ENCODE measurements around the gene BOD1L2. TPM values are rescaled to one million over a fixed set of nuclear protein-coding genes. Genes with fewer than 3 reads are reported as not detected.

BOD1L2 gene
- total RNA-seq, 2 donors from 2014 or later, result 24.1 TPM; not detected in 1

DNA sequence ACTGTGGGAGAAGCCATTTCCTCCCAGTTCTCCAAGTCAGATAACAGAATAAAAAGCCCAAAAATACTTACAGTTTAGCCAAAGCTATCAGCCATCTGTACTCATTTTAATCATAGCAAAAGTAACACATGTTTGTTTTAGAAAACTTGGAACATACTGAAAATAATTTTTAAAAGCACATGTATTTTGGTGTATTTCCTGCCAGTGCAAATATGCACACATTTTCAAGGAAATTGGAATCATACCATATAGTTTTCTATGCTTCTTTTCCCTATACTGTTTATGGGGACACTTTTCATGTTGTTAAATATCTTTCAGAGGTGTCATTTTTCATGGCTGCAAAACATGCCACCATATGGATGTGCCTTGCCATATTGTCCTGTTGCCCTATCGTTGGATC lies 51.2 kb downstream of the BOD1L2 start:
- H3K4me1 ChIP-seq (replicated peaks), result no peaks in the 10 kb centered on the region
- H3K27ac ChIP-seq, result no peak overlapping the region
- H3K27me3 ChIP-seq (replicated peaks; ENCODE audit: insufficient read depth), result no peaks in the 10 kb centered on the region
- 69% methylated on average over 1 of the region's 1 CpG for WGBS
- intact Hi-C loops (cut with DNase I), result no loop called here
- no peaks in the 10 kb centered on the region for H3K9me3 ChIP-seq
- TF ChIP-seq POLR2A (IDR thresholded peaks at IDR 0.05) (no peak), POLR2AphosphoS5 (IDR thresholded peaks at IDR 0.05) (no peak), CTCF (IDR thresholded peaks at IDR 0.05) (no peak)
- H3K4me3 ChIP-seq, result no peak overlapping the region
- no peaks in the 10 kb centered on the region for H3K36me3 ChIP-seq
- no peak for DNase-seq (ENCODE audit: low spot score)

Other genes with a start within 250 kb of the BOD1L2 start
- 10 to 100 TPM in 1 of 2 donors, not detected in 1; 13.1 TPM for gene ST8SIA3, start 205.5 kb downstream of the BOD1L2 start, total RNA-seq